GF-D8 (cell line): ENCODE results near the gene KEAP1.

Experiments used
- DNase-seq: peaks from one replicate; lab custom pipeline; 2025; lab: John Stamatoyannopoulos, UW

The KEAP1 gene

DNA sequence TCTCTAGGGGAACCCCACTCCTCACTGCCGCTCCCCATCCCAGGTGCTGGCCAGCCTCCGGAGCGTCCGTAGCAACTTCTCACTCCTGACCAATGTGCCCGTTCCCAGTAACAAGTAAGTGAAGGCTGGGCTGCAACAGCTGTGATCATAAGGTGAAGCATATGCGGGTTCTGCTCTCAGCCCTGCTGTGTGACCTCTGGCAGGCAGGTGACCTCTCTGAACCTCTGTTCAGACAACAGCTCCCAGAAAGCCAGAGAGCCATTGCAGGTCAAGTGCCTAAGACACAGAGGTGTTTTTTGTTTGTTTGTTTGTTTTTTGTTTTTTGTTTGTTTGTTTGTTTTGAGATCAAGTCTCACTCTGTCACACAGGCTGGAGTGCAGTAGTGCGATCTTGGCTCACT lies 54.1 kb downstream of the KEAP1 start:
- DNase-seq: no peak

DNA sequence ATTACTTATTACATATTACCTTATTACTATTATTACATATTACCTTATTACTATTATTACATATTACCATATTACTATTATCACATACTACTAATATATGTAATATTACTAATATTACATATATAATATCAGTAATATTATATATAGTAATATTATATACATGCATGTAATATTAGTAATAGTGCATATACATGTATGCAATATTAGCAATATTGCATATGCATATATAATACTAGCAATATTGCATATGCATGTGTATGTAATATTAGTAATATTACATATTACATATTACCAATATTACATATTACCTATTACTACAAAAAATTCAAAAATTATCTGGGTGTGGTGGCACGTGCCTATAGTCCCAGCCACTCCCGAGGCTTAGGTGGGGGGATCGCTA lies 60.5 kb downstream of the KEAP1 start:
- no peak for DNase-seq

DNA sequence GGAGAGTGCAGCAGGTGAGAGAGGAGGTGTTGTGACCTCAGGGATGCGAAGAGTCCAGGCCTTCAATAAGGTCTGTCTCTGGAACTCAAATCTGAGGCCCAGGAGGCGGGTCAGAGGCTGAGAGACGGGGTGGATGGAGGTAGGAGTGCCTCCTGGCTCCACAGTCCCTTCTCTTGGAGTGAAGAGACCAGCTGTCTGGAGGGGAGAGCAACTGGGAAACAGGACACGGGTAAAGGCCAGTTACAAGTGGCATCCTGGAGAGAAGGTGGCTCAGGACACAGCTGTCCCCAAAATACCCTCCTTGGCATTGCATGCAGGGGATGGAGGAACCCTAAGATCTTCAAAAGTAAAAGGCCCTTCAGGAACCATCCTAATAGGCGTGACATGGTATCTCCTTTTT lies 63.6 kb downstream of the KEAP1 start:
- DNase-seq: no peak
